Stimulated activated CD8-positive, alpha-beta memory T cell treated with anti-CD3 and anti-CD28 coated beads, Interleukin-12 subunit alpha, Interleukin-12 subunit beta, amount 100 ng/mL, for 4 hours (primary cell): Measurements from ENCODE around the gene TMEM253.

ENCODE experiments used
- DNase-seq: peaks from one replicate; pipeline ENCODE4 v3.0.0-alpha.2; 2020; ENCODE audit warnings: low read depth

Gene TMEM253

GRCh38 chr14:21090194-21090939 lies 10.5 kb upstream of the TMEM253 start:
- no peak for DNase-seq

GRCh38 chr14:21090940-21091663 lies 9.8 kb upstream of the TMEM253 start:
- DNase-seq: no peak

- no peak for DNase-seq
Measured at GRCh38 chr14:21091821-21092272, 9.0 kb upstream of the TMEM253 start.

GRCh38 chr14:21092273-21093011 lies 8.4 kb upstream of the TMEM253 start:
- peak; percentile 77 for DNase-seq

GRCh38 chr14:21093018-21093417 lies 7.8 kb upstream of the TMEM253 start:
- no peak for DNase-seq

GRCh38 chr14:21093769-21094681 lies 6.8 kb upstream of the TMEM253 start:
- no peak for DNase-seq

- no peak for DNase-seq
Measured at GRCh38 chr14:21095430-21096205, 5.2 kb upstream of the TMEM253 start.

GRCh38 chr14:21096438-21096837 lies 4.4 kb upstream of the TMEM253 start:
- no peak for DNase-seq

GRCh38 chr14:21096978-21097635 lies 3.8 kb upstream of the TMEM253 start:
- no peak for DNase-seq

- no peak for DNase-seq
Measured at GRCh38 chr14:21097636-21098075, 3.2 kb upstream of the TMEM253 start.

- DNase-seq: no peak
Measured at GRCh38 chr14:21098076-21098891, 2.6 kb upstream of the TMEM253 start, which contains the start of gene ZNF219. Gene ZNF219, minus strand, starts transcription at chr14:21098655. Its CDS starts 5,064 bp downstream, at chr14:21093591.

GRCh38 chr14:21098892-21099595 lies 1.8 kb upstream of the TMEM253 start:
- no peak for DNase-seq

- no peak for DNase-seq
Measured at GRCh38 chr14:21099596-21099985, 1.3 kb upstream of the TMEM253 start.

- DNase-seq: no peak
Measured at GRCh38 chr14:21101802-21102413, 1.0 kb downstream of the TMEM253 start.

- DNase-seq: no peak
Measured at GRCh38 chr14:21102521-21103410, 1.9 kb downstream of the TMEM253 start.

- DNase-seq: no peak
Measured at GRCh38 chr14:21103411-21103709, 2.5 kb downstream of the TMEM253 start.

- peak; percentile 89 for DNase-seq
Measured at GRCh38 chr14:21103710-21104447, 3.0 kb downstream of the TMEM253 start.
